OCI-LY3 (cell line): ENCODE measurements around the gene STIM1.
"Not testable (repeated sequence)": the region's sequence is repeated elsewhere in the genome, so short reads cannot be mapped to it uniquely, and the experiment has no call there.

Source experiments
- H2AFZ ChIP-seq: fragments of 200-600, 300-600 bp; shearing (Covaris generic); 2 replicates; pipeline ENCODE4 v1.6.0; 2014; ENCODE audit warnings: antibody characterized with exemption, low read depth, low read length
- H3K27ac ChIP-seq: fragments of 200-600, 300-600 bp; sonication (generic); 2 replicates; pipeline ENCODE4 v1.5.1; 2014; ENCODE audit warnings: mild to moderate bottlenecking, low read length, moderate library complexity, mixed read lengths
- H3K27me3 ChIP-seq: fragments of 200-600, 300-600 bp; sonication (generic); 2 replicates; pipeline ENCODE4 v1.6.1; 2014; ENCODE audit warnings: low read depth, low read length, mixed read lengths
- H3K36me3 ChIP-seq: fragments of 200-600, 300-600 bp; sonication (generic); replicated peaks from 2 replicates; pipeline ENCODE3; 2014; ENCODE audit warnings: low read depth, low read length, mixed read lengths
- H3K4me1 ChIP-seq: fragments of 300-600, 200-600 bp; sonication (generic); 2 replicates; pipeline ENCODE4 v1.6.1; 2014; ENCODE audit warnings: low read length, mixed read lengths
- H3K4me2 ChIP-seq: fragments of 200-600, 300-600 bp; sonication (generic); 2 replicates; pipeline ENCODE4 v1.6.1; 2014; ENCODE audit warnings: low read length, mixed read lengths
- H3K4me3 ChIP-seq: fragments of 300-600, 200-600 bp; sonication (generic); 2 replicates; pipeline ENCODE4 v1.5.1; 2014; ENCODE audit warnings: antibody characterized with exemption, mild to moderate bottlenecking, low read length, moderate library complexity
- H3K79me2 ChIP-seq: fragments of 300-600, 200-600 bp; shearing (Covaris generic); 2 replicates; pipeline ENCODE4 v1.6.1; 2014; ENCODE audit warnings: mild to moderate bottlenecking, low read length, mixed read lengths
- H3K9ac ChIP-seq: fragments of 300-600, 200-600 bp; shearing (Covaris generic); 2 replicates; pipeline ENCODE4 v1.6.0; 2014; ENCODE audit warnings: mild to moderate bottlenecking, low read length, moderate library complexity
- H3K9me3 ChIP-seq: fragments of 200-600, 300-600 bp; shearing (Covaris generic); 2 replicates; pipeline ENCODE4 v1.6.1; 2014; ENCODE audit warnings: low read length, mixed read lengths; ENCODE audit not compliant: insufficient read depth
- H4K20me1 ChIP-seq: fragments of 200-600, 300-600 bp; sonication (generic); 2 replicates; pipeline ENCODE4 v1.6.1; 2016; ENCODE audit warnings: low read length, mixed read lengths; ENCODE audit not compliant: insufficient read depth
- CTCF ChIP-seq: fragments of 200-600, 300-600 bp; sonication (generic); IDR thresholded peaks from 2 replicates; pipeline ENCODE4 v1.5.1; 2014; ENCODE audit warnings: antibody characterized with exemption, low read length, low read depth
- EZH2phosphoT487 ChIP-seq: fragments of 200-600 bp; shearing (Covaris generic); IDR thresholded peaks from 2 replicates; pipeline ENCODE4 v1.6.1; 2018; ENCODE audit warnings: antibody characterized with exemption, mixed run types, low read depth

STIM1 gene

GRCh38 chr11:3809624-3809928 is 45.9 kb upstream of the STIM1 start:
- no peak overlapping the region for H3K9ac ChIP-seq
- no peak overlapping the region for H2AFZ ChIP-seq
- H3K79me2 ChIP-seq, result no peaks in the 10 kb centered on the region
- H3K4me2 ChIP-seq, result 0 out of 2 replicates have a peak overlapping the region, but pooled peaks have one; percentile 80
- H3K27me3 ChIP-seq, result no peaks in the 10 kb centered on the region
- H3K27ac ChIP-seq, result no peak overlapping the region
- H4K20me1 ChIP-seq, result no peaks in the 10 kb centered on the region
- no peak overlapping the region for H3K4me3 ChIP-seq
- H3K36me3 ChIP-seq, result no peaks in the 10 kb centered on the region
- H3K4me1 ChIP-seq, result peaks cover 4% of the 10 kb centered on the region; the same call in 1 of the 2 replicates
- H3K9me3 ChIP-seq, result no peaks in the 10 kb centered on the region
- TF ChIP-seq CTCF (no peak), EZH2phosphoT487 (no peak)

- Histone ChIP-seq H3K4me3 (no peak overlapping the region), H3K9ac (no peak overlapping the region)
Measured at GRCh38 chr11:3810446-3810845, 45.0 kb upstream of the STIM1 start.

GRCh38 chr11:3810951-3811350 is 44.5 kb upstream of the STIM1 start:
- peaks cover 4% of the 10 kb centered on the region; the same call in 1 of the 2 replicates for H3K4me1 ChIP-seq
- H2AFZ ChIP-seq, result no peak overlapping the region
- H3K9me3 ChIP-seq, result no peaks in the 10 kb centered on the region
- H3K4me3 ChIP-seq, result no peak overlapping the region
- H4K20me1 ChIP-seq, result no peaks in the 10 kb centered on the region
- H3K27me3 ChIP-seq, result no peaks in the 10 kb centered on the region
- H3K36me3 ChIP-seq, result no peaks in the 10 kb centered on the region
- no peak overlapping the region for H3K9ac ChIP-seq
- H3K27ac ChIP-seq, result no peak overlapping the region
- no peaks in the 10 kb centered on the region for H3K79me2 ChIP-seq
- H3K4me2 ChIP-seq, result no peak overlapping the region
- TF ChIP-seq EZH2phosphoT487 (no peak), CTCF (no peak)

More at GRCh38 chr11:3810446-3810845, 45.0 kb upstream of the STIM1 start:
- Histone ChIP-seq H4K20me1 (no peaks in the 10 kb centered on the region), H3K4me2 (no peak overlapping the region), H2AFZ (no peak overlapping the region), H3K27ac (no peak overlapping the region), H3K36me3 (no peaks in the 10 kb centered on the region), H3K79me2 (no peaks in the 10 kb centered on the region), H3K4me1 (peaks cover 4% of the 10 kb centered on the region; the same call in 1 of the 2 replicates), H3K9me3 (no peaks in the 10 kb centered on the region), H3K27me3 (no peaks in the 10 kb centered on the region)
- TF ChIP-seq EZH2phosphoT487, result no peak
- TF ChIP-seq CTCF, result no peak

GRCh38 chr11:3814832-3815231 is 40.6 kb upstream of the STIM1 start:
- H3K9ac ChIP-seq, result not testable (repeated sequence)

GRCh38 chr11:3815845-3816244 is 39.6 kb upstream of the STIM1 start:
- no peak for TF ChIP-seq EZH2phosphoT487
- TF ChIP-seq CTCF, result no peak
- Histone ChIP-seq H3K4me3 (no peak overlapping the region), H2AFZ (no peak overlapping the region), H3K36me3 (peaks cover 1% of the 10 kb centered on the region), H4K20me1 (peaks cover 9% of the 10 kb centered on the region; the same call in 1 of the 2 replicates), H3K4me1 (no peaks in the 10 kb centered on the region), H3K9ac (no peak overlapping the region), H3K9me3 (no peaks in the 10 kb centered on the region), H3K4me2 (no peak overlapping the region), H3K79me2 (peaks cover 7% of the 10 kb centered on the region), H3K27me3 (no peaks in the 10 kb centered on the region), H3K27ac (no peak overlapping the region)

More at GRCh38 chr11:3814832-3815231, 40.6 kb upstream of the STIM1 start:
- H3K4me2 ChIP-seq, H3K79me2 ChIP-seq, H3K27ac ChIP-seq, H3K36me3 ChIP-seq, H3K9me3 ChIP-seq, H4K20me1 ChIP-seq, H3K4me1 ChIP-seq, H3K4me3 ChIP-seq, H2AFZ ChIP-seq, H3K27me3 ChIP-seq: not testable (repeated sequence)
